CD14-positive monocyte (primary cell): ENCODE results near the gene ZFP36L1. TPM values are rescaled to one million over a fixed set of nuclear protein-coding genes. Genes with fewer than 3 reads are reported as not detected.

Source experiments
- DNase-seq, 3 donors: peaks; one replicate each; pipeline ENCODE4 v3.0.0-alpha.2; 2011 to 2022
- H2AFZ ChIP-seq: 2 replicates; pipeline ENCODE4 v1.6.0; 2012; ENCODE audit warnings: mild to moderate bottlenecking, low read depth, low read length, inconsistent platforms; ENCODE audit not compliant: insufficient read depth, poor library complexity, severe bottlenecking
- H3K27ac ChIP-seq, 2 donors: 1 replicate in 1 of 2; 2 replicates in 1 of 2; pipeline ENCODE4 v1.5.1; 2012 to 2013; ENCODE audit warnings: low read length in 2 of 2, control low read depth in 1 of 2, inconsistent platforms in 1 of 2, low read depth in 1 of 2, mild to moderate bottlenecking in 1 of 2
- H3K27me3 ChIP-seq, 2 donors: one replicate each; pipeline versions ENCODE4 v1.6.0 to v1.6.1; 2011 to 2013; ENCODE audit warnings: low read length in 2 of 2; ENCODE audit not compliant: control insufficient read depth in 2 of 2, insufficient read depth in 2 of 2
- H3K36me3 ChIP-seq, 2 donors: replicated peaks in 1 of 2; 1 replicate in 1 of 2; 2 replicates in 1 of 2; pipeline versions ENCODE4 v1.5.1 to v1.6.1; 2012 to 2013; ENCODE audit warnings: low read length in 2 of 2, control low read depth in 1 of 2, inconsistent platforms in 1 of 2, mild to moderate bottlenecking in 1 of 2; ENCODE audit not compliant: insufficient read depth in 2 of 2, control insufficient read depth in 1 of 2
- H3K4me1 ChIP-seq, 2 donors: 1 replicate in 1 of 2; 2 replicates in 1 of 2; pipeline versions ENCODE4 v1.5.1 to v1.6.1; 2012 to 2013; ENCODE audit warnings: low read length in 2 of 2, control low read depth in 1 of 2, inconsistent platforms in 1 of 2, mild to moderate bottlenecking in 1 of 2, moderate library complexity in 1 of 2; ENCODE audit not compliant: insufficient read depth in 2 of 2, control insufficient read depth in 1 of 2
- H3K4me2 ChIP-seq: replicated peaks from 2 replicates; pipeline ENCODE3; 2012; ENCODE audit warnings: low read length, moderate library complexity, mild to moderate bottlenecking; ENCODE audit not compliant: poor library complexity, severe bottlenecking; ENCODE audit errors: extremely low read depth
- H3K4me3 ChIP-seq, 3 experiments: fragments of 200-600 bp in 1 of 3; sonication (generic) in 1 of 3; replicated peaks in 1 of 3; 1 replicate in 2 of 3; 2 replicates in 1 of 3; pipeline ENCODE4 v1.5.1; 2011 to 2013; ENCODE audit warnings: low read length in 3 of 3, mild to moderate bottlenecking in 3 of 3, control low read depth in 2 of 3, low read depth in 2 of 3, inconsistent platforms in 1 of 3, moderate library complexity in 1 of 3
- H3K79me2 ChIP-seq: 2 replicates; pipeline ENCODE4 v1.6.0; 2012; ENCODE audit warnings: mild to moderate bottlenecking, control low read depth, inconsistent platforms, low read length, moderate library complexity; ENCODE audit not compliant: insufficient read depth
- H3K9ac ChIP-seq: 2 replicates; pipeline ENCODE4 v1.6.0; 2017; ENCODE audit warnings: low read length, mild to moderate bottlenecking; ENCODE audit not compliant: insufficient read depth, poor library complexity, severe bottlenecking
- H3K9me3 ChIP-seq, 2 donors: replicated peaks in 1 of 2; 1 replicate in 1 of 2; 2 replicates in 1 of 2; pipeline versions ENCODE4 v1.5.1 to v1.6.1; 2012 to 2013; ENCODE audit warnings: low read length in 2 of 2, control low read depth in 1 of 2; ENCODE audit not compliant: control insufficient read depth in 1 of 2, insufficient read depth in 1 of 2
- H4K20me1 ChIP-seq: 2 replicates; pipeline ENCODE4 v1.6.0; 2012; ENCODE audit warnings: mild to moderate bottlenecking, low read length, control low read depth, moderate library complexity; ENCODE audit not compliant: insufficient read depth
- H3K27ac Mint-ChIP-seq, 7 donors: one replicate each; pipeline ENCODE4 v1.8.0; 2020; ENCODE audit warnings: mild to moderate bottlenecking in 7 of 7, mixed read lengths in 7 of 7, moderate library complexity in 6 of 7, inconsistent platforms in 2 of 7
- H3K27me3 Mint-ChIP-seq, 3 donors: one replicate each; pipeline ENCODE4 v1.8.0; 2021 to 2022; ENCODE audit warnings: low read depth in 3 of 3, mild to moderate bottlenecking in 3 of 3, mixed read lengths in 3 of 3, moderate library complexity in 3 of 3, inconsistent platforms in 1 of 3
- H3K36me3 Mint-ChIP-seq, 2 donors: one replicate each; pipeline ENCODE4 v1.8.0; 2020; ENCODE audit warnings: mixed read lengths in 2 of 2, inconsistent platforms in 1 of 2, mild to moderate bottlenecking in 1 of 2
- H3K4me1 Mint-ChIP-seq: one replicate; pipeline ENCODE4 v1.8.0; 2020; ENCODE audit warnings: mild to moderate bottlenecking, mixed read lengths
- H3K4me3 Mint-ChIP-seq, 2 donors: one replicate each; pipeline ENCODE4 v1.8.0; 2020; ENCODE audit warnings: mild to moderate bottlenecking in 2 of 2, mixed read lengths in 2 of 2, moderate library complexity in 1 of 2
- H3K9me3 Mint-ChIP-seq, 7 donors: one replicate each; pipeline ENCODE4 v1.8.0; 2020 to 2022; ENCODE audit warnings: mixed read lengths in 7 of 7, mild to moderate bottlenecking in 6 of 7, moderate library complexity in 6 of 7, inconsistent platforms in 2 of 7
- WGBS: methylation state at CpG from one replicate; pipeline ENCODE4 v1.1.5; 2013; ENCODE audit warnings: missing lambda C conversion rate; ENCODE audit not compliant: insufficient coverage; 5-methylcytosine and 5-hydroxymethylcytosine counted together
- intact Hi-C, 2 donors: fragments of 100-400 bp; cut with micrococcal nuclease; formaldehyde crosslinking; loops; one replicate each; pipeline versions ENCODE4 v1.15.0 to v1.15.1; 2023
- polyA plus RNA-seq, 3 donors: library from polyadenylated mRNA; depleted of rRNA in 1 of 3; unstranded in 2 of 3; stranded (reverse) in 1 of 3; fragments of 300-500 nt in 2 of 3; fragments of >200 nt in 1 of 3; fragmentation: Illumina TruSeq in 2 of 3; gene quantifications; 1 replicate in 2 of 3; 2 replicates in 1 of 3; pipeline ENCODE4 v1.2.3, GENCODE V29; 2012 to 2021
- TF ChIP-seq, protein P1 (sequence below): fragments of 200-600 bp; IDR thresholded peaks from one replicate; pipeline ENCODE4 v1.8.0; 2022; ENCODE audit warnings: antibody characterized with exemption, mild to moderate bottlenecking

The ZFP36L1 gene
- polyA plus RNA-seq, 3 donors: 151 to 934 (median 185) TPM

DNA sequence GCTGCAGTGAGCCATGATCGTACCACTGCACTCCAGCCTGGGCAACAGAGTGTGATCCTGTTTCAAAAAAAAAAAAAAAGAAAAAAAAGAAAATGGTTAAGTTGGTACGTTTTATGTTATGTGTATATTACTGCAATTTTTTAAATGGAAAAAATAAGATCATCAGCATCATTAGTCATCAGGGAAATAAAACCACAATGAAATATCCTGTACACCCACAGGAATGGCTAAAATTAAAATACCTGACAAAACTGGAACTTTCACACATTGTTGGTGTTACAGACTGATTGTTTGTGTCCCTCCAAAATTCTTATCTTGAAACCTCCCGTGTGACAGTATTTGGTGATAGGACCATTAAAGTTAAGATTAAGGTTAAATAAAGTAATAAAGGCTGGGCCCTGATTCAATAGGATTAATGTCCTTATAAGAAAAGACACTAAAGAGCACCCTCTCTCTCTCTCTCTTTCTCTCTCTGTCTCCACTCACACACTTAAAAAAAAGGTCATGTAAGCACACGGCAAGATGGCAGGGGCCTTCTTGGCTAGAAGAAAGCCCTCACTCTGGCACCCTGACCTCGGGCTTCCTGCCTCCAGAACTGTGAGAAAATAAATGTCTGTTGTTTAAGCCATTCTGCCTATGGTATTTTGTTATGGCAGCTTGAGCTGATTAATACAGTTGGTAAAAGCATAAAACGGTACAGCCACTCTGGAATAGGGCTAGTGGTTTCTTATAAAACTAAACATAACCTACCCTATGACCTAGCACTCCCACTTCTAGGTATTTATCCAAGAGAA, 48.3 kb upstream of the ZFP36L1 start:
- Histone ChIP-seq H3K4me3 (no peak overlapping the region), H3K36me3 (no peaks in the 10 kb centered on the region), H3K9ac (no peak overlapping the region), H3K4me2 (no peak overlapping the region), H2AFZ (no peak overlapping the region), H3K27me3 (no peaks in the 10 kb centered on the region), H3K9me3 (peaks cover 5% of the 10 kb centered on the region in 2 donors), H3K27ac (no peak overlapping the region), H3K79me2 (no peaks in the 10 kb centered on the region), H3K4me1 (peaks cover 3 to 8% of the 10 kb centered on the region in 2 donors), H4K20me1 (no peaks in the 10 kb centered on the region)
- WGBS: no CpG with 5 or more reads among the region's 6 CpGs
- TF ChIP-seq, protein P1, sequence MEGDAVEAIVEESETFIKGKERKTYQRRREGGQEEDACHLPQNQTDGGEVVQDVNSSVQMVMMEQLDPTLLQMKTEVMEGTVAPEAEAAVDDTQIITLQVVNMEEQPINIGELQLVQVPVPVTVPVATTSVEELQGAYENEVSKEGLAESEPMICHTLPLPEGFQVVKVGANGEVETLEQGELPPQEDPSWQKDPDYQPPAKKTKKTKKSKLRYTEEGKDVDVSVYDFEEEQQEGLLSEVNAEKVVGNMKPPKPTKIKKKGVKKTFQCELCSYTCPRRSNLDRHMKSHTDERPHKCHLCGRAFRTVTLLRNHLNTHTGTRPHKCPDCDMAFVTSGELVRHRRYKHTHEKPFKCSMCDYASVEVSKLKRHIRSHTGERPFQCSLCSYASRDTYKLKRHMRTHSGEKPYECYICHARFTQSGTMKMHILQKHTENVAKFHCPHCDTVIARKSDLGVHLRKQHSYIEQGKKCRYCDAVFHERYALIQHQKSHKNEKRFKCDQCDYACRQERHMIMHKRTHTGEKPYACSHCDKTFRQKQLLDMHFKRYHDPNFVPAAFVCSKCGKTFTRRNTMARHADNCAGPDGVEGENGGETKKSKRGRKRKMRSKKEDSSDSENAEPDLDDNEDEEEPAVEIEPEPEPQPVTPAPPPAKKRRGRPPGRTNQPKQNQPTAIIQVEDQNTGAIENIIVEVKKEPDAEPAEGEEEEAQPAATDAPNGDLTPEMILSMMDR: no peak
- peaks cover 3 to 10% of the 10 kb centered on the region in 2 donors for H3K36me3 Mint-ChIP-seq
- H3K27ac Mint-ChIP-seq: no peak overlapping the region
- no peak overlapping the region for H3K4me3 Mint-ChIP-seq
- H3K9me3 Mint-ChIP-seq: peaks cover 10 to 17% (median 11%) of the 10 kb centered on the region in 7 donors
- no peak for DNase-seq
- intact Hi-C loops: no loop called here
- H3K27me3 Mint-ChIP-seq: peaks cover 6 to 11% (median 8%) of the 10 kb centered on the region in 3 donors
- H3K4me1 Mint-ChIP-seq: peaks cover 9% of the 10 kb centered on the region

DNA sequence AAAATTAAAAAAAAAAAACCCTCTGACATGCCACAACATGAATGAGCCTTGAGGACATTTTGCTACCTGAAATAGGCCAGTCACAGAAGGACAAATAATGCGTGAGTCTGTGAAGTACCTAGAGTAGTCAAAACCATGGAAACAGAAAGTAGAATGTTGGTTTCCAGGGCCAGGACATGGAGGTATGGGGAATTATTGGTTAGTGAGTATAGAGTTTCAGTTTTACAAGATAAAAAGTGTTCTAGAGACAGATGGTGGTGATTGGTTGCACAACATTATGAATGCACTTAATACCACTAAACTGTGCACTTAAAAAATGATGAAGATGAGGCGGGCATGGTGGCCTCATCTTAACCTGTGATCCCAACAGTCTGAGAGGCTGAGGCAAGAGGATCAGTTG, 47.6 kb upstream of the ZFP36L1 start:
- peaks cover 6 to 9% (median 8%) of the 10 kb centered on the region in 3 donors for H3K27me3 Mint-ChIP-seq
- no peak for DNase-seq
- TF ChIP-seq, protein P1: no peak
- Histone ChIP-seq H3K4me1 (peaks cover 3 to 8% of the 10 kb centered on the region in 2 donors), H3K4me2 (no peak overlapping the region), H3K79me2 (no peaks in the 10 kb centered on the region), H3K9me3 (peaks cover 5 to 11% of the 10 kb centered on the region in 2 donors), H3K36me3 (no peaks in the 10 kb centered on the region), H3K27me3 (no peaks in the 10 kb centered on the region), H4K20me1 (no peaks in the 10 kb centered on the region), H2AFZ (no peak overlapping the region), H3K4me3 (no peak overlapping the region), H3K27ac (no peak overlapping the region), H3K9ac (no peak overlapping the region)
- H3K4me3 Mint-ChIP-seq: no peak overlapping the region
- H3K27ac Mint-ChIP-seq: no peak overlapping the region
- peaks cover 3 to 16% of the 10 kb centered on the region in 2 donors for H3K36me3 Mint-ChIP-seq
- peaks cover 14 to 24% (median 18%) of the 10 kb centered on the region in 7 donors for H3K9me3 Mint-ChIP-seq
- intact Hi-C loops: no loop called here
- peaks cover 9% of the 10 kb centered on the region for H3K4me1 Mint-ChIP-seq
- 88% methylated on average over 1 of the region's 2 CpGs for WGBS
